ENCODE data around the gene EXD2. TPM values are rescaled to one million over a fixed set of nuclear protein-coding genes. Genes with fewer than 3 reads are reported as not detected.
"Not testable (repeated sequence)": the region's sequence is repeated elsewhere in the genome, so short reads cannot be mapped to it uniquely, and the experiment has no call there.

The EXD2 gene
- total RNA-seq, 6 experiments from 2014 or later, result 13.8 to 19.2 (median 15.2) TPM

- no peak for DNase-seq
- TF ChIP-seq CTCF (IDR thresholded peaks at IDR 0.05), result no peak
- Mint-ChIP-seq H3K9me3 (no peaks in the 10 kb centered on the region), H3K27me3 (ENCODE audit: insufficient read depth) (peaks cover 3% of the 10 kb centered on the region), H3K4me3 (no peak overlapping the region), H3K27ac (no peak overlapping the region), H3K4me1 (ENCODE audit: low read depth) (peaks cover 3% of the 10 kb centered on the region; the same call in 1 of the 2 replicates), H3K36me3 (ENCODE audit: low read depth) (no peaks in the 10 kb centered on the region)
These were observed 8.5 kb downstream of the EXD2 start for GRCh38 chr14:69199786-69200185.

- Mint-ChIP-seq H3K36me3 (ENCODE audit: low read depth) (no peaks in the 10 kb centered on the region), H3K27me3 (ENCODE audit: insufficient read depth) (no peaks in the 10 kb centered on the region), H3K27ac (no peak overlapping the region), H3K4me1 (ENCODE audit: low read depth) (peaks cover 5% of the 10 kb centered on the region; the same call in 1 of the 2 replicates), H3K4me3 (no peak overlapping the region), H3K9me3 (no peaks in the 10 kb centered on the region)
- no peak for DNase-seq
- TF ChIP-seq CTCF (IDR thresholded peaks at IDR 0.05), result no peak
These were observed 13.5 kb downstream of the EXD2 start for GRCh38 chr14:69204753-69205152.

- Mint-ChIP-seq H3K27ac (no peak overlapping the region), H3K9me3 (no peaks in the 10 kb centered on the region), H3K4me3 (no peak overlapping the region), H3K4me1 (ENCODE audit: low read depth) (peaks cover 5% of the 10 kb centered on the region; the same call in 1 of the 2 replicates), H3K27me3 (ENCODE audit: insufficient read depth) (no peaks in the 10 kb centered on the region), H3K36me3 (ENCODE audit: low read depth) (no peaks in the 10 kb centered on the region)
- no peak for DNase-seq
- TF ChIP-seq CTCF (IDR thresholded peaks at IDR 0.05), result no peak
These were observed 16.2 kb downstream of the EXD2 start for GRCh38 chr14:69207435-69208041.

GRCh38 chr14:69208666-69209065, 17.4 kb downstream of the EXD2 start:
- Mint-ChIP-seq H3K27ac (no peak overlapping the region), H3K9me3 (no peaks in the 10 kb centered on the region), H3K4me1 (ENCODE audit: low read depth) (peaks cover 5% of the 10 kb centered on the region; the same call in 1 of the 2 replicates), H3K36me3 (ENCODE audit: low read depth) (no peaks in the 10 kb centered on the region), H3K27me3 (ENCODE audit: insufficient read depth) (no peaks in the 10 kb centered on the region), H3K4me3 (no peak overlapping the region)
- no peak for TF ChIP-seq CTCF (IDR thresholded peaks at IDR 0.05)
- no peak for DNase-seq

GRCh38 chr14:69214393-69214792, 23.1 kb downstream of the EXD2 start:
- no peak overlapping the region for H3K27ac Mint-ChIP-seq
- H3K4me1 Mint-ChIP-seq (ENCODE audit: low read depth), result no peaks in the 10 kb centered on the region
- H3K36me3 Mint-ChIP-seq (ENCODE audit: low read depth), result peaks cover 20% of the 10 kb centered on the region
- H3K9me3 Mint-ChIP-seq, result no peaks in the 10 kb centered on the region
- H3K27me3 Mint-ChIP-seq (ENCODE audit: insufficient read depth), result no peaks in the 10 kb centered on the region
- H3K4me3 Mint-ChIP-seq, result no peak overlapping the region
- DNase-seq, result no peak
- no peak for TF ChIP-seq CTCF (IDR thresholded peaks at IDR 0.05)

GRCh38 chr14:69217663-69218062, 26.4 kb downstream of the EXD2 start:
- H3K4me3 Mint-ChIP-seq; H3K4me1 Mint-ChIP-seq (ENCODE audit: low read depth); H3K9me3 Mint-ChIP-seq; DNase-seq; H3K27ac Mint-ChIP-seq; H3K27me3 Mint-ChIP-seq (ENCODE audit: insufficient read depth): not testable (repeated sequence)
- peaks cover 24% of the 10 kb centered on the region for H3K36me3 Mint-ChIP-seq (ENCODE audit: low read depth)

Measured in HFFc6 (cell line).